HEK293 (cell line): ENCODE measurements around the gene TM6SF1.

ENCODE experiments used
- CTCF ChIA-PET: fragments of 350-600 bp; formaldehyde crosslinking; extraction: SDS; loops from one replicate; lab custom pipeline; 2021; ENCODE audit warnings: antibody characterized with exemption; lab: Yijun Ruan, JAX
- POLR2A ChIA-PET: fragments of 300-600 bp; formaldehyde crosslinking; extraction: SDS; loops from one replicate; lab custom pipeline; 2020; ENCODE audit warnings: antibody characterized with exemption, inconsistent platforms; lab: Yijun Ruan, JAX
- H3K27ac ChIP-seq: fragments of 200-500 bp; sonication (Bioruptor generic); 2 replicates; pipeline ENCODE4 v1.5.1; 2014; ENCODE audit warnings: low read depth, low read length, control low read depth, inconsistent platforms; ENCODE audit errors: extremely low read depth
- H3K36me3 ChIP-seq, 2 experiments: fragments of 200-500 bp in 1 of 2; sonication (Bioruptor generic) in 1 of 2; 1 replicate in 1 of 2; 2 replicates in 1 of 2; pipeline ENCODE4 v1.5.1; 2014 to 2017; ENCODE audit warnings: inconsistent platforms in 2 of 2, low read length in 2 of 2; ENCODE audit not compliant: control insufficient read depth in 2 of 2, insufficient read depth in 1 of 2
- H3K4me1 ChIP-seq: fragments of 200-500 bp; sonication (Bioruptor generic); 2 replicates; pipeline ENCODE4 v1.5.1; 2014; ENCODE audit warnings: mild to moderate bottlenecking, low read length, inconsistent platforms; ENCODE audit not compliant: control insufficient read depth, insufficient read depth
- H3K4me3 ChIP-seq: 2 replicates; pipeline ENCODE4 v1.5.1; 2011; ENCODE audit warnings: low read depth, mild to moderate bottlenecking, control low read depth, low read length, moderate library complexity
- H3K9me3 ChIP-seq: fragments of 200-500 bp; sonication (Bioruptor generic); 2 replicates; pipeline ENCODE4 v1.5.1; 2014; ENCODE audit warnings: low read depth, low read length, inconsistent platforms; ENCODE audit not compliant: control insufficient read depth, insufficient read depth
- KLF9 ChIP-seq: fragments of 450-650 bp; formaldehyde crosslinking; IDR thresholded peaks from 2 replicates; pipeline ENCODE4 v1.5.1; 2016; ENCODE audit warnings: missing biosample characterization, missing genetic modification characterization, low read depth
- MEIS1 ChIP-seq: sonication (generic); formaldehyde crosslinking; IDR thresholded peaks from 2 replicates; pipeline ENCODE4 v1.8.1; 2022; ENCODE audit warnings: missing genetic modification reagents, mild to moderate bottlenecking, borderline replicate concordance
- OSR2 ChIP-seq: fragments of 450-650 bp; formaldehyde crosslinking; IDR thresholded peaks from 2 replicates; pipeline ENCODE4 v1.5.1; 2016; ENCODE audit warnings: missing biosample characterization, missing genetic modification characterization
- ZBTB20 ChIP-seq: fragments of 450-650 bp; formaldehyde crosslinking; IDR thresholded peaks from 2 replicates; pipeline ENCODE4 v1.5.1; 2016; ENCODE audit warnings: missing biosample characterization, missing genetic modification characterization
- ZFHX2 ChIP-seq: fragments of 450-650 bp; formaldehyde crosslinking; conservative IDR thresholded peaks from 2 replicates; pipeline ENCODE4 v1.5.1; 2016; ENCODE audit warnings: missing biosample characterization, missing genetic modification characterization
- ZFP41 ChIP-seq: fragments of 450-650 bp; formaldehyde crosslinking; IDR thresholded peaks from 2 replicates; pipeline ENCODE4 v1.5.1; 2016; ENCODE audit warnings: missing biosample characterization, missing genetic modification characterization, borderline replicate concordance
- ZFP69B ChIP-seq: fragments of 450-650 bp; formaldehyde crosslinking; IDR thresholded peaks from 2 replicates; pipeline ENCODE4 v1.5.1; 2016; ENCODE audit warnings: missing biosample characterization, missing genetic modification characterization
- ZNF114 ChIP-seq: fragments of 450-650 bp; formaldehyde crosslinking; IDR thresholded peaks from 2 replicates; pipeline ENCODE4 v1.5.0; 2017; ENCODE audit warnings: missing biosample characterization, missing genetic modification characterization
- ZNF121 ChIP-seq: fragments of 450-650 bp; formaldehyde crosslinking; IDR thresholded peaks from 2 replicates; pipeline ENCODE4 v1.5.1; 2016; ENCODE audit warnings: missing biosample characterization, missing genetic modification characterization
- ZNF175 ChIP-seq: fragments of 450-650 bp; formaldehyde crosslinking; IDR thresholded peaks from 2 replicates; pipeline ENCODE4 v1.5.1; 2016; ENCODE audit warnings: missing biosample characterization, missing genetic modification characterization
- ZNF280D ChIP-seq: fragments of 450-650 bp; formaldehyde crosslinking; IDR thresholded peaks from 2 replicates; pipeline ENCODE4 v1.5.1; 2016; ENCODE audit warnings: missing biosample characterization, missing genetic modification characterization
- ZNF302 ChIP-seq: fragments of 450-650 bp; formaldehyde crosslinking; IDR thresholded peaks from 2 replicates; pipeline ENCODE4 v1.5.1; 2016; ENCODE audit warnings: missing biosample characterization, missing genetic modification characterization, low read depth
- ZNF366 ChIP-seq: fragments of 450-650 bp; formaldehyde crosslinking; conservative IDR thresholded peaks from 2 replicates; pipeline ENCODE4 v1.5.1; 2016; ENCODE audit warnings: missing biosample characterization, missing genetic modification characterization
- ZNF473 ChIP-seq: fragments of 450-650 bp; formaldehyde crosslinking; IDR thresholded peaks from 2 replicates; pipeline ENCODE4 v1.5.1; 2017; ENCODE audit warnings: missing biosample characterization, missing genetic modification characterization
- ZNF521 ChIP-seq: fragments of 450-650 bp; formaldehyde crosslinking; IDR thresholded peaks from 2 replicates; pipeline ENCODE4 v1.5.1; 2017; ENCODE audit warnings: missing biosample characterization, mild to moderate bottlenecking, missing genetic modification characterization
- ZNF623 ChIP-seq: fragments of 450-650 bp; formaldehyde crosslinking; IDR thresholded peaks from 2 replicates; pipeline ENCODE4 v1.5.1; 2016; ENCODE audit warnings: missing biosample characterization, missing genetic modification characterization
- ZNF670 ChIP-seq: fragments of 450-650 bp; formaldehyde crosslinking; IDR thresholded peaks from 2 replicates; pipeline ENCODE4 v1.5.1; 2016; ENCODE audit warnings: missing biosample characterization, missing genetic modification characterization, low read depth
- ZNF701 ChIP-seq: fragments of 450-650 bp; formaldehyde crosslinking; IDR thresholded peaks from 2 replicates; pipeline ENCODE4 v1.5.1; 2016; ENCODE audit warnings: missing biosample characterization, missing genetic modification characterization
- ZXDB ChIP-seq: fragments of 450-650 bp; formaldehyde crosslinking; IDR thresholded peaks from 2 replicates; pipeline ENCODE4 v1.5.1; 2016; ENCODE audit warnings: missing biosample characterization, missing genetic modification characterization
- TF ChIP-seq, protein P1 (sequence below): fragments of 450-650 bp; formaldehyde crosslinking; IDR thresholded peaks from 2 replicates; pipeline ENCODE4 v1.5.1; 2017; ENCODE audit warnings: missing biosample characterization, mild to moderate bottlenecking, missing genetic modification characterization, moderate library complexity
- TF ChIP-seq, protein P2 (sequence below): fragments of 450-650 bp; formaldehyde crosslinking; IDR thresholded peaks from 2 replicates; pipeline ENCODE4 v1.5.1; 2016; ENCODE audit warnings: missing biosample characterization, missing genetic modification characterization

TM6SF1 gene

DNA sequence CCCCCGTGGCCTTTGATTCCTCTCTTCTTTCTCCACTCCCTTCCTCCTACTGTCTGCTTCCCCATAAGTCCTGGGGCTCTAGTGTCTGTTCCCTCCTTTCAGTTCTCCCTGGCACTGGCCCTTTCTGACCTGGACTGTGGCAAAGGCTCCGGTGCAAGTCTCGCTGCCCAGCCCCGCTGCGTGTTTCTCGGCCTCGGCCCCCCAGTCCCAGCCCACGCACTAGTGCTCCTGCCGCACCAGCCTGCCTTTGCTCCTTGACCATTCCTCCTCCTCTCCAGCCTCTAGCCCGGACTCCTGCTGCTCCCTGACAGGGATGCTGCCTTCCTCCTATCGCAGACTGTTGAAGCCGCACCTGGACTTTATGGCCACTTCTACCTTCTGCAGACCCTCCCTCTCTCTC is 2.1 kb downstream of the TM6SF1 start:
- H3K27ac ChIP-seq: no peak overlapping the region
- peaks cover 0 to 4% of the 10 kb centered on the region in 2 experiments; a peak in 1 of 3 replicates for H3K36me3 ChIP-seq
- no peak overlapping the region for H3K4me3 ChIP-seq
- TF ChIP-seq ZNF473 (tag by site-specific recombination): no peak
- no peak for TF ChIP-seq ZFHX2 (tag by site-specific recombination)
- TF ChIP-seq ZNF623 (tag by site-specific recombination): no peak
- no peak for TF ChIP-seq ZXDB (tag by site-specific recombination)
- no peak for TF ChIP-seq ZNF521 (tag by site-specific recombination)
- TF ChIP-seq ZNF302: no peak
- TF ChIP-seq, protein P1, sequence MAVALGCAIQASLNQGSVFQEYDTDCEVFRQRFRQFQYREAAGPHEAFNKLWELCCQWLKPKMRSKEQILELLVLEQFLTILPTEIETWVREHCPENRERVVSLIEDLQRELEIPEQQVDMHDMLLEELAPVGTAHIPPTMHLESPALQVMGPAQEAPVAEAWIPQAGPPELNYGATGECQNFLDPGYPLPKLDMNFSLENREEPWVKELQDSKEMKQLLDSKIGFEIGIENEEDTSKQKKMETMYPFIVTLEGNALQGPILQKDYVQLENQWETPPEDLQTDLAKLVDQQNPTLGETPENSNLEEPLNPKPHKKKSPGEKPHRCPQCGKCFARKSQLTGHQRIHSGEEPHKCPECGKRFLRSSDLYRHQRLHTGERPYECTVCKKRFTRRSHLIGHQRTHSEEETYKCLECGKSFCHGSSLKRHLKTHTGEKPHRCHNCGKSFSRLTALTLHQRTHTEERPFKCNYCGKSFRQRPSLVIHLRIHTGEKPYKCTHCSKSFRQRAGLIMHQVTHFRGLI: no peak
- no peak for TF ChIP-seq MEIS1
- TF ChIP-seq ZNF280D: no peak
- TF ChIP-seq, protein P2, sequence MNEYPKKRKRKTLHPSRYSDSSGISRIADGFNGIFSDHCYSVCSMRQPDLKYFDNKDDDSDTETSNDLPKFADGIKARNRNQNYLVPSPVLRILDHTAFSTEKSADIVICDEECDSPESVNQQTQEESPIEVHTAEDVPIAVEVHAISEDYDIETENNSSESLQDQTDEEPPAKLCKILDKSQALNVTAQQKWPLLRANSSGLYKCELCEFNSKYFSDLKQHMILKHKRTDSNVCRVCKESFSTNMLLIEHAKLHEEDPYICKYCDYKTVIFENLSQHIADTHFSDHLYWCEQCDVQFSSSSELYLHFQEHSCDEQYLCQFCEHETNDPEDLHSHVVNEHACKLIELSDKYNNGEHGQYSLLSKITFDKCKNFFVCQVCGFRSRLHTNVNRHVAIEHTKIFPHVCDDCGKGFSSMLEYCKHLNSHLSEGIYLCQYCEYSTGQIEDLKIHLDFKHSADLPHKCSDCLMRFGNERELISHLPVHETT (tag by site-specific recombination): no peak
- no peak for TF ChIP-seq ZFP69B (tag by site-specific recombination)
- no peak for TF ChIP-seq KLF9 (tag by site-specific recombination)
- TF ChIP-seq ZNF670 (tag by site-specific recombination): no peak
- TF ChIP-seq OSR2: no peak
- no peak for TF ChIP-seq ZBTB20 (tag by site-specific recombination)
- TF ChIP-seq ZNF175 (tag by site-specific recombination): no peak
- TF ChIP-seq ZFP41: no peak
- CTCF ChIA-PET: no interaction called here
- no peaks in the 10 kb centered on the region; the same call in 1 of the 2 replicates for H3K4me1 ChIP-seq
- H3K9me3 ChIP-seq: no peaks in the 10 kb centered on the region
- POLR2A ChIA-PET: no interaction called here

DNA sequence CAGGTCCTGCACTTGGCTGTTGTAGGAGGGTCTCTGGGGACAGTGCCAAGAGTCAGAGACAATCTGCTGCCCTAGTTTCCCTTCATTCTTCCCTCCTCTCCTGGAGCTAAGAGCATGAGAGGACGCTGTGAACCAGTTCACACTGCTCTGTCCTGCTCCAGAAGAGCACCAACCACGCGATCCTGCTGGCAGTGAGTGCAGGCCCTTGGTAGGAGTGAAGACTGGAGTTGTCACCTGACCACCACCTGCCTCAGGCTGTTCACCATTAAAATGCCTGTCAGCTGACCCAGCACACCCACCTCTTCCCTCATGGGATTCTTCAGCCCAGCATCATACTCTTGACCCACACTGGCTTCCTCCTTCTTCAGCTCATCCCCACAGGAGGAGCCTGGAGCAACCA is 2.9 kb downstream of the TM6SF1 start:
- ChIA-PET CTCF (no interaction called here), POLR2A (no interaction called here)
- TF ChIP-seq ZNF121 (tag by site-specific recombination) (no peak), ZFHX2 (tag by site-specific recombination) (0 out of 2 replicates have a peak, but pooled peaks have one; percentile 31)
- H3K9me3 ChIP-seq: no peaks in the 10 kb centered on the region
- H3K27ac ChIP-seq: no peak overlapping the region
- H3K4me3 ChIP-seq: no peak overlapping the region
- no peaks in the 10 kb centered on the region; the same call in 1 of the 2 replicates for H3K4me1 ChIP-seq
- H3K36me3 ChIP-seq: peaks cover 0 to 4% of the 10 kb centered on the region in 2 experiments; a peak in 1 of 3 replicates

DNA sequence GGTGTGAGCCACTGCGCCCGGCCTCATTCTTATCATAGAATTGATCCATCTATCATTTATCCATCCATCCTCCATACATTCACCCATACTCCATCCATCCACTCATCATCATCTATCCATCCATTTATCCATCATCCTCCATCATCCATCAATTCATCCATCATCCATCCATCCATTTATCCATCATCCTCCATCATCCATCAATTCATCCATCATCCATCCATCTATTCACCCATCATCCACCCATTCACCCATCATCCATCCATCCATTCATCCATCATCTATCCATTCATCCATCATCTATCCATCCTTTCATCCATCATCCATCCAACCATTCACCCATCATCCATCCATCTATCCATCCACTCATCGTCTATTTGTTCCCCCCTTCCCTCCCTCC is 3.7 kb downstream of the TM6SF1 start:
- no peaks in the 10 kb centered on the region for H3K9me3 ChIP-seq
- H3K27ac ChIP-seq: no peak overlapping the region
- H3K4me3 ChIP-seq: no peak overlapping the region
- peaks cover 0 to 4% of the 10 kb centered on the region in 2 experiments; a peak in 1 of 3 replicates for H3K36me3 ChIP-seq
- POLR2A ChIA-PET: no interaction called here
- CTCF ChIA-PET: no interaction called here
- no peaks in the 10 kb centered on the region; the same call in 1 of the 2 replicates for H3K4me1 ChIP-seq
- peak; percentile 99 for TF ChIP-seq ZNF366
- no peak for TF ChIP-seq ZNF701 (tag by site-specific recombination)
- no peak for TF ChIP-seq ZNF280D
- no peak for TF ChIP-seq ZNF114 (tag by site-specific recombination)
